Ammon's horn (tissue), 1 donor: Measurements from ENCODE around the gene AMOTL1.

Experiments
- DNase-seq: peaks from one replicate; pipeline ENCODE4 v3.0.0-alpha.2; 2016; ENCODE audit warnings: low spot score

AMOTL1 gene

DNA sequence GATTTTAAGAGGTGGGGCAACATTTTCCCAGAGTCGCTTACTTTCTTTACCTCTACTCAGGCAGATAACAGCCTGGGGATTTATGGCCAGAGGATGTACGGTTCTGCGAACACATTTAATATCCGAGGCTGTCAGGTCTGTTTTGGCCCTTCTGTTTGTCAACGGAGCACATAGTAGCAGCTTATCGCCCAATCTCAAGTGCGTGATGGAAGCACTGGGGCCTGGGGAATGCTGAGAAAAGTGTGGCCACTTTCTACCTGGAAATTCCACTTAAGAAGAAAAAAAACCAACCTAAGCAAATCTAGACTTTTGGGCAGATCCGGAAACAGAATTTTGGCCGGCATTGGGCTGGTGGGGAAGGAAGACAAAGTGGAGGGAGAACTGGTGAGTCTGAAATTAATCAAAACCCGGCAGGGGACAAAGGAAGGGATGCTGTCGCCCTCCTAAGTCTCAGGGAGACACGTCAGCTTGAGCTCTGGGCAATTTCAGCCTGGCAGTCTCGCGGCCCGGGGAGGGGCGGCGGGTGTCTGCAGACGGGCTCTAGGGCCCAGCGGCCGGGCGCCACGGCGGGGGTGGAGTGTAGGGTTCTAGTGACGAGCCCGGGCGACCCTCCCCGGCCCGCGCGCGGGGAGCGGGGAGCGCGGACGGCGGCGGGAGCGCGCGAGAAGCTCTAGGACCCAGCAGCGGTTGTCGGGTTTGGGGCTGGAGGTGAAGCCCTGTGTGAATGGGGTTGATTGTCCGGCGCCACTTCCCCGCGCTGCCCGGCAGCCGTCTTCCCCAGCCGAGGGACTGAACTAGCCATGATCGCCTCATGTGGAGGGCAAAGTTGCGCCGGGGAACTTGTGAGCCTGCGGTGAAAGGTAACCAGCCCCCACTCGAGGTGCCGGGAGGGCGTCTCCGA, at the start of gene AMOTL1:
Gene AMOTL1, plus strand, starts transcription at position 656 of the 901 bp plus-strand sequence. Its CDS starts 156 bp downstream, at position 812.
- peak; percentile 82 for DNase-seq

DNA sequence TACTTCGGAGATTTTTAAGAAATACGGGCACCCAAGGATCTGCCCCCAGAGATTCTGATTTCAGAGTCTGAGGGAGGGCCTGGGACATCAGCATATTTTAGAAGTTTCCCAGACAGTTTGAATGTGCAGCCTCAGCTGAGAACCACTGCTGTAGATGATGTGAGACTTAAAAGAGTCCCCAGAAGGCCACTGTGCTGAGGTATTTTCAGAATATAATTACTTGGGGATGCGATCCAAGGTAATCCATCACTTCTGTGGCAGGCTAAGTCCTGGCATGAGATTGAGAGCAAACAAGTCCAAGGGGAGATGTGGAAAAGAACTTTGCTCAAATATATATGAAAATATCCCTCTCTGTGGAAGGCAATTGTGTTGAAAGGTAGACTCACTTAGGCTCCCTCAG, 48.3 kb upstream of the AMOTL1 start:
- no peak for DNase-seq

DNA sequence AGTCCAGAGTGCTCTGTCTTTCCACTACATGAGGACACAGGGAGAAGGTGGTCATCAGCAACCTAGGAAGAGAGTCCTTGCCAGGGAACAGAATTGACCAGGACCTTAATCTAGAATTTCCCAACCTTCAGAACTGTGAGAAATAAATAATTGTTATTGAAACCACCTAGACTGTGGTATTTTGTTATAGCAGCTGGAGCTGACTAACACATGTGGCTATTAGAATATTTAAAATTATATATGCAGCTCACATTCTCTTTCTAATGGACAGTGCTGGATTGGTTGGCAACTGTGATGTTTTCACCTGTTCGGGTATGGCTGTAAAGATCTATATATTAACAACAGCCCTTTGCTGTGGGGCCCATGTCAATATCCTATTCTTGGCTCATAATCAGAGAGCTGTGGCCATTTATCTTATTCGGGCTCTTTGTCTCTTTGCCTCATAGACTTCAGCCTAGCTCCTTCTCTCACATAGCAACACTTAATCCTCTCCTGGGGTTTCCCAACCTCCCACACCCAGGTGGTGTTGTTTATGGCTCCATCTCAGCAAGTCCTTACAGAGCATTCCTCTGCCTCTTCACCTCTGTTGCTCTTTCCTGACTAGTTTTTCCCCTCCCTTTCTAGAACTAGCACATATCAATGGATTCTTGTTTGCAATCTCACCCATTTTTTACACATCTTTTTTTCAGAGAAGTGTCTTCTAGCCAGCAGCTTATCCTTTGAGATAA, 46.4 kb upstream of the AMOTL1 start:
- DNase-seq, result no peak

- DNase-seq, result no peak
Observed at GRCh38 chr11:94722735-94723134, 45.4 kb upstream of the AMOTL1 start.

DNA sequence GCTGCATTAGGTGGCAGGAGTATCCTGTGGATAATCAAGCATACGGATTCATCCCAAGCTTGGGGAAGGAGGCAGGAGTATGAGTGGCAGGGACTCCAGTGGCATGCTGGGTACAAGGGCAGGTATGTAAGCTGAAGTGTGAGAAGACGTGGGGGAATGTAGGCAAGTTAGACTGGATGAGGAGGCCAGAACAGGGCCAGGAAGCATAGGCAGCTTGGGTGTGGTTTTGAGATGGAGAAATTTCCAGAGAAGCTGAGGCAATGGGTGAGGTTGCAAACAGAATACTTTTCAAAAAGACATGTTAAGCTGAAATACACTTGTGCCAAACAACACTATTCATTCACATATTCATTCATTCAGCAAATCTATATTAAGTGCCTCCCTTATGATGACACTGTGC, 43.1 kb upstream of the AMOTL1 start:
- no peak for DNase-seq

DNA sequence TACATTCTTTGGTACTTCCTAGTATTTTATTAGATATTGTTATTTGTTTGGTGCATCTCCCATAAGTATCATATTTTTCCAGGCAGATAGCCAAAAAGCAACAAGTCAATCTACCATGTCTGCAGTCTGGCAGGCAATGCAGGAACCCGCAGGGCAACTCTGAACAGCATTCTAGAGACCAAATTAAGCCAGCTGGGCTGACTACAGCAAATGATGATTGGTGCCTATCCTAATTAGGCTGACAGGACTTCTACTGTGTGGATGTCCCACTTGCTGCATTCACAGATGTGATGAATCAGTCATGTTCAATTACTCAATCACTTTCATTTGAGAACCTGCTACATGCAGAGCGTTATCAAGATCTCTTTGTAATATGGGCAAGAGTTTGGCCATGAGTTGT, 40.3 kb upstream of the AMOTL1 start:
- no peak for DNase-seq

DNA sequence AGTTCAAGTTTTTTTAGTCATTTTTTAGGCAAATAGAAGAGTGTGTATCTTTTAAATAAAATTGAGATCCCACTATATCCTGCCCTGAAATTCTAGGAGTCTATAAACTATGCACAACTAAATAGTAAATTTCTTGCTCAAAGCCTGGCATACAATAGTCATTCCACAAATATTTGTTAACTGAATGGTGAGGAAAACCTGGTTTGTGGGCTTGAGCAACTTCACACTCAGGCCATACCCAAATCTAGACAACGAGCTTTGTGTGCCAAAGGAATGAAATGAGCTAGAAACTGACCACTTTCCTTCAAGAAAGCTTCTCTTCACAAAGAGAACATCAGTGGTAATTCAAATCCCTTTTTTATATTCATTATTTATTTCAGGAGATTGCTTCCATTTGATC, 39.6 kb upstream of the AMOTL1 start:
- no peak for DNase-seq

GRCh38 chr11:94728966-94729751, 39.0 kb upstream of the AMOTL1 start:
- no peak for DNase-seq

- DNase-seq, result no peak
Observed at GRCh38 chr11:94730153-94730552, 38.0 kb upstream of the AMOTL1 start.

- no peak for DNase-seq
Observed at GRCh38 chr11:94731880-94732601, 36.1 kb upstream of the AMOTL1 start.

GRCh38 chr11:94732617-94733281, 35.4 kb upstream of the AMOTL1 start:
- DNase-seq, result no peak

DNA sequence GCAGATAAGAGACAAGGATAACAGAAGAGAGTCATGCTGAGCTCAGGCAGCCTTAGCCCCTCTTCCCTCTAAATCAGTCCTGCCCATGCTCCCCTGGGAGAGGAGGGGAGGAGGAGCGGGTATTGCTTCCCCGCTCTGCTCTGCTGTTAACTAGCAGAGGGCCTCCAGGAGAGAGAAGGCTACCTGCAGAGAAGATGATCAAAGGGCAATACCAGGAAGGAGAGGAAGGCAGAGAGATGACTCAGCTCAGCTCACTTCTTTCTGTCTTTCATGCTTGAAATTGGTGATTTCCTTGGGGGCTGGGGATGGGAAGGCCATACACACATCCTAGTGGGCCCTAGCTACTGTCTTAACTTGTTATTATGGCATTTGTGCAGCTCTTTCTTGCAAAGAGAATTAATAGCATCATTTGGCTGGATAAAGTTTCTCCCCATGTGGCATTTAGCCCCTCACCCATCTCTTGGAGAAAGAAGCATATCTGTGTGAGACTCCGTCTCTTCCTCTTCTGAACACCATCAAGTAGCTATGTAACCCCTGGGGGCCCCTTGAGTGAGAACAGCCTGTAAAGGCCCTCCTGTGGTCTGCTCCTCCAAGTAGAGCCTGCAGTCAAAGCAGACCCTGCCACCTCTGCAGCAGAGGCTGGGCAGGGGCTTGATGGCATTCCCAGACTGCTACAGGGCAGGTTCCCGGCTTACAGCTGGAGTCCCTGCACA, 33.4 kb upstream of the AMOTL1 start:
- no peak for DNase-seq

DNA sequence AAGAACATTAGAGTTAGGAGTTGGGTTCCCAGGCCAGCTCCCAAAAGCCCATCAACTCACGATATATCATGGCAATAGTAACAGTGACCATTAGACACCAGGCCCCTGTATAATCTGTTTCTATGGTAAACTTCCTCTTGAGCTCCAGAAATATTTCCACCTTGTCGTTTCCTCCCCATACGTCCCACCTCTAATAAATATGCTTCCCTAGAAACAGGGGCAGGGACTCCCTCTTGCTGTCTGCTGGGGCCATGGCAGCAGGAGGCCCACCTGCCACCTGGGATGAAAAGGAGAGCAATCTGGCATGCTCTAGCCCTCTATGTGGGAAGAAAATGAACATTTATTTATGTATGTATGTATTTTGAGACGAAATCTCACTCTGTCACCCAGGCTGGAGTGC, 32.2 kb upstream of the AMOTL1 start:
- no peak for DNase-seq

GRCh38 chr11:94737171-94737611, 31.0 kb upstream of the AMOTL1 start:
- no peak for DNase-seq

GRCh38 chr11:94738746-94739145, 29.4 kb upstream of the AMOTL1 start:
- DNase-seq, result no peak

GRCh38 chr11:94739331-94739730, 28.8 kb upstream of the AMOTL1 start:
- DNase-seq, result no peak

- DNase-seq, result peak; percentile 57
Observed at GRCh38 chr11:94740083-94741021, 27.8 kb upstream of the AMOTL1 start.

GRCh38 chr11:94741022-94741679, 27.0 kb upstream of the AMOTL1 start:
- peak; percentile 68 for DNase-seq

- no peak for DNase-seq
Observed at GRCh38 chr11:94742665-94743064, 25.5 kb upstream of the AMOTL1 start.
